Caco-2 (cell line): Measurements from ENCODE around the gene KRTAP10-2. TPM values are rescaled to one million over a fixed set of nuclear protein-coding genes. Genes with fewer than 3 reads are reported as not detected.

Experiments used
- BruUV-seq: library from RNA; stranded (reverse); fragments of 400-500 nt; replicated peaks from 2 replicates; lab custom pipeline; 2021; lab: Mats Ljungman, UMichigan
- CTCF ChIA-PET: fragments of 300-600 bp; sonication (Branson Sonifier 250); formaldehyde crosslinking; loops from one replicate; lab custom pipeline; 2022; ENCODE audit warnings: antibody characterized with exemption; lab: Charles Lee
- POLR2A ChIA-PET: fragments of 300-600 bp; sonication (Branson Sonifier 250); formaldehyde crosslinking; loops from one replicate; lab custom pipeline; 2022; ENCODE audit warnings: antibody characterized with exemption; lab: Charles Lee
- DNase-seq, 2 experiments: peaks; one replicate each; pipeline versions ENCODE4 v3.0.0 to v3.0.0-alpha.2; 2020 to 2022
- H3K27me3 ChIP-seq: replicated peaks from 2 replicates; pipeline ENCODE4 v1.6.0; 2011; ENCODE audit warnings: low read length; ENCODE audit not compliant: control insufficient read depth, insufficient read depth
- H3K36me3 ChIP-seq: 2 replicates; pipeline ENCODE4 v1.5.1; 2011; ENCODE audit warnings: low read length; ENCODE audit not compliant: control insufficient read depth, insufficient read depth
- H3K4me1 ChIP-seq: fragments of 250-450 bp; sonication (Bioruptor Pico); 2 replicates; pipeline ENCODE4 v1.5.1; 2020; ENCODE audit warnings: mild to moderate bottlenecking
- H3K4me3 ChIP-seq: 2 replicates; pipeline ENCODE4 v1.5.1; 2011; ENCODE audit warnings: low read depth, mild to moderate bottlenecking, control low read depth, low read length
- H3K9me3 ChIP-seq: fragments of 250-450 bp; sonication (Bioruptor Pico); 2 replicates; pipeline ENCODE4 v1.5.1; 2020; ENCODE audit warnings: mild to moderate bottlenecking, moderate library complexity
- H3K27ac Mint-ChIP-seq: one replicate; pipeline ENCODE4 v1.8.0; 2022; ENCODE audit warnings: mixed read lengths; ENCODE audit not compliant: unreplicated experiment
- H3K27me3 Mint-ChIP-seq: one replicate; pipeline ENCODE4 v1.8.0; 2022; ENCODE audit warnings: mixed read lengths; ENCODE audit not compliant: insufficient read depth, unreplicated experiment
- H3K36me3 Mint-ChIP-seq: one replicate; pipeline ENCODE4 v1.8.0; 2022; ENCODE audit warnings: mild to moderate bottlenecking, mixed read lengths; ENCODE audit not compliant: insufficient read depth, unreplicated experiment
- H3K4me1 Mint-ChIP-seq: one replicate; pipeline ENCODE4 v1.8.0; 2022; ENCODE audit warnings: low read depth, mixed read lengths; ENCODE audit not compliant: unreplicated experiment
- H3K4me3 Mint-ChIP-seq: one replicate; pipeline ENCODE4 v1.8.0; 2022; ENCODE audit warnings: mild to moderate bottlenecking, moderate library complexity, mixed read lengths; ENCODE audit not compliant: unreplicated experiment
- H3K9me3 Mint-ChIP-seq: one replicate; pipeline ENCODE4 v1.8.0; 2022; ENCODE audit warnings: mixed read lengths; ENCODE audit not compliant: unreplicated experiment
- intact Hi-C: fragments of 100-400 bp; cut with micrococcal nuclease; formaldehyde crosslinking; loops from one replicate; pipeline ENCODE4 v1.10.0; 2022; ENCODE audit not compliant: unreplicated experiment
- total RNA-seq: library from RNA; stranded (reverse); gene quantifications from 2 replicates; pipeline ENCODE4 v1.2.3, GENCODE V29; 2022
- TF ChIP-seq, protein P1 (sequence below), 2 experiments: fragments of 200-600 bp in 1 of 2; IDR thresholded peaks; 1 replicate in 1 of 2; 2 replicates in 1 of 2; pipeline versions ENCODE4 v1.5.1 to v1.8.0; 2011 to 2022; ENCODE audit warnings: antibody characterized with exemption in 1 of 2, control low read depth in 1 of 2, inconsistent platforms in 1 of 2, low read depth in 1 of 2, low read length in 1 of 2, mild to moderate bottlenecking in 1 of 2, moderate library complexity in 1 of 2; ENCODE audit not compliant: insufficient read depth in 1 of 2, severe bottlenecking in 1 of 2, unreplicated experiment in 1 of 2

The KRTAP10-2 gene
- total RNA-seq, 1 experiment from 2014 or later, result not detected

DNA sequence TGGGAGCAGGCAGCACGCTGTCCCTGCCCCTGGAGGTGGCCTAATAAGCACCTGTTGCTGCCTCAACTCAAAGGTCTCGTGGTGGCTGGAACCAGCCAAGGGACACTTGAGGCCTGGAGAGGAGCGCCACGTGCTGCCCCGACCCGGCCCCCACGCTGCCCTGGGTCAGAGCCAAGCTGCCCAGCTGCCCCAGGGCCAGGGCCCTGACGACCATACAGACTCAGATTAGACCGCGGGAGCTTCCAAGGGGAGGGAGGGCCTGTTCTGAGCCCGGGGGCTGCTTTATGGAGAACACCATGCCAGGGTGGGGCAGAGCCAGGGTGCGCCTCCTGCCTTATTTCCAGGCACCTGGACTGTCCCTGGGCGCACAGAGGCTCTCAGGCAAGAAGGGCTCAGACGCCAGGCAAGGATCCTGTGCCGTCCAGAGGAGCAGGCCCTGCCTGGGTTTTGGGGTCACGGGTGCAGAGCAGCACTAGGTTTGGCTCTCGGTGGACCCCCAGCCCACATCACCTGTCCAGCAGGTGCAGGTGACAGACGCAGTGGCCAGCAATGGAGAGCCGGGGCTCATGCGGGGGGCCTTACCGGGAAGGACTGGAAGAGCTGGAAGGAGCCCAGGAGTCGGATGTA is 29.9 kb downstream of the KRTAP10-2 start:
- intact Hi-C loops, result no loop called here
- Mint-ChIP-seq H3K27me3 (no peaks in the 10 kb centered on the region), H3K36me3 (no peaks in the 10 kb centered on the region), H3K4me1 (peaks cover 17% of the 10 kb centered on the region), H3K9me3 (peaks cover 13% of the 10 kb centered on the region), H3K4me3 (no peak overlapping the region), H3K27ac (no peak overlapping the region)
- Histone ChIP-seq H3K27me3 (no peaks in the 10 kb centered on the region), H3K4me3 (no peak overlapping the region), H3K4me1 (peaks cover 7% of the 10 kb centered on the region; the same call in 1 of the 2 replicates), H3K9me3 (peaks cover 14% of the 10 kb centered on the region), H3K36me3 (no peaks in the 10 kb centered on the region)
- POLR2A ChIA-PET, result no interaction called here
- peak in 1 of 2 experiments; percentile 23 for DNase-seq
- no TSS peak for BruUV-seq
- TF ChIP-seq, protein P1, sequence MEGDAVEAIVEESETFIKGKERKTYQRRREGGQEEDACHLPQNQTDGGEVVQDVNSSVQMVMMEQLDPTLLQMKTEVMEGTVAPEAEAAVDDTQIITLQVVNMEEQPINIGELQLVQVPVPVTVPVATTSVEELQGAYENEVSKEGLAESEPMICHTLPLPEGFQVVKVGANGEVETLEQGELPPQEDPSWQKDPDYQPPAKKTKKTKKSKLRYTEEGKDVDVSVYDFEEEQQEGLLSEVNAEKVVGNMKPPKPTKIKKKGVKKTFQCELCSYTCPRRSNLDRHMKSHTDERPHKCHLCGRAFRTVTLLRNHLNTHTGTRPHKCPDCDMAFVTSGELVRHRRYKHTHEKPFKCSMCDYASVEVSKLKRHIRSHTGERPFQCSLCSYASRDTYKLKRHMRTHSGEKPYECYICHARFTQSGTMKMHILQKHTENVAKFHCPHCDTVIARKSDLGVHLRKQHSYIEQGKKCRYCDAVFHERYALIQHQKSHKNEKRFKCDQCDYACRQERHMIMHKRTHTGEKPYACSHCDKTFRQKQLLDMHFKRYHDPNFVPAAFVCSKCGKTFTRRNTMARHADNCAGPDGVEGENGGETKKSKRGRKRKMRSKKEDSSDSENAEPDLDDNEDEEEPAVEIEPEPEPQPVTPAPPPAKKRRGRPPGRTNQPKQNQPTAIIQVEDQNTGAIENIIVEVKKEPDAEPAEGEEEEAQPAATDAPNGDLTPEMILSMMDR (IDR thresholded peaks at IDR 0.05; ENCODE audit: insufficient read depth in 1 of 2, low read depth in 1 of 2, low read length in 1 of 2, severe bottlenecking in 1 of 2, unreplicated experiment in 1 of 2), result no peak
- CTCF ChIA-PET, result no interaction called here

DNA sequence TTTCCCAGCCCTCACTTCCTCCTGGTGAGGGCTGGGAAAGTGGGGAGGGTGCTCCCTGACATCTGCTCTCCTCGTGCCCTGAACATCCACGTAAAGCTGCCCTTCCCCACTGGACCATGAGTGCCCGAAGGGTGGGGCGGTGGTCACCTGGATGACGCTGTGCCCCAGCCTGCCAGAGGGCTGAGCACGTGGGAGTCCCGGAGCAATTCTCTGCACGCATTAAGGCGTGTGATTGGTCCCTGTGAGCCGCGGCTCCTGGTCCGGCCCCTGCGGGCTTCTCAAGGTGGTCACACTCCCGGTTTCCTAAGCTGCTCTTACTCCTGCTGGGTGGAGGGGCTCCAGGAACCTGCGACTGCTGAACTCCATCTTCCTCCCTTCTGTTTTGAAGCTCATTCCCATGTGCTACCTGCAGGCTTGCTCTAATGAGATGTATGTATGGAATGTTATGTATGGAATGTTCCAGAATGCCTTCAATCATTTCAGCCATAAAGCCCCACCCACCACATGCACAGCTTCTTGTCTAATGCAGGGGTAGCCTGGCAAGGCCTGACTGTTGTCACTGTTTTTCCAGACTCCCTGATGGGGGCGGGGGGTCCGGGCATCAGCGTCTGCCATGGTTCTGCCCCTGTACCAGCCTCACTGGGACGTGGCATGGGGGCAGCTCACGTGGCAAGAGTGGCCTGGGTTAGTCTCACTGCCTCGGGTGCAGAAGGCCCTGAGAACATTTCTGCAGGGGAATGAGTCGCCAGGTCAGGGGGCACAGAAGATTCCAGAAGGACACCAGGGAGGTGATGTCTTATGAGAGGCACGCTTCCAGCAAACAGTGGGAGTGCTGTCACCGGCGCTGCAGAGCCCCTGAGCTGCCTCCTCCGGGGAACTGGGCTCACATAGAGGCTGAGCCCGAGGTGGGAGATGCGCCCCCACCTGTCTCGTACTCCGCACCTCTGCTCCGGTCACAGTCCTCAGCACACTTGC is 30.7 kb downstream of the KRTAP10-2 start:
- ChIA-PET CTCF (interaction anchor here (0.9 to 1.1 kb wide), 2 partner anchors 10 to 222 kb away, joined by 3 to 7 read pairs; no protein-coding TSS in a partner anchor), POLR2A (no interaction called here)
- Mint-ChIP-seq H3K9me3 (peaks cover 13% of the 10 kb centered on the region), H3K4me1 (peaks cover 17% of the 10 kb centered on the region), H3K27me3 (no peaks in the 10 kb centered on the region), H3K36me3 (no peaks in the 10 kb centered on the region), H3K4me3 (no peak overlapping the region), H3K27ac (peak overlapping the region; percentile 18)
- H3K9me3 ChIP-seq, result peaks cover 14% of the 10 kb centered on the region
- TF ChIP-seq, protein P1 (IDR thresholded peaks at IDR 0.05; ENCODE audit: insufficient read depth in 1 of 2, low read depth in 1 of 2, low read length in 1 of 2, severe bottlenecking in 1 of 2, unreplicated experiment in 1 of 2), result no peak
- BruUV-seq, result no TSS peak
- H3K36me3 ChIP-seq, result no peaks in the 10 kb centered on the region
- intact Hi-C loops, result no loop called here
- no peaks in the 10 kb centered on the region for H3K27me3 ChIP-seq
- no peak overlapping the region for H3K4me3 ChIP-seq
- DNase-seq, result peak in 1 of 2 experiments; percentile 38
- H3K4me1 ChIP-seq, result peaks cover 7% of the 10 kb centered on the region; the same call in 1 of the 2 replicates
